ENCODE data around the gene CBLN3. TPM values are rescaled to one million over a fixed set of nuclear protein-coding genes. Genes with fewer than 3 reads are reported as not detected.
A peak's percentile ranks its signal among the peaks of the same experiment; 100 is the strongest.

CBLN3 gene
- total RNA-seq, 4 donors from 2014 or later: 1.7 to 3.4 (median 2.3) TPM

DNA sequence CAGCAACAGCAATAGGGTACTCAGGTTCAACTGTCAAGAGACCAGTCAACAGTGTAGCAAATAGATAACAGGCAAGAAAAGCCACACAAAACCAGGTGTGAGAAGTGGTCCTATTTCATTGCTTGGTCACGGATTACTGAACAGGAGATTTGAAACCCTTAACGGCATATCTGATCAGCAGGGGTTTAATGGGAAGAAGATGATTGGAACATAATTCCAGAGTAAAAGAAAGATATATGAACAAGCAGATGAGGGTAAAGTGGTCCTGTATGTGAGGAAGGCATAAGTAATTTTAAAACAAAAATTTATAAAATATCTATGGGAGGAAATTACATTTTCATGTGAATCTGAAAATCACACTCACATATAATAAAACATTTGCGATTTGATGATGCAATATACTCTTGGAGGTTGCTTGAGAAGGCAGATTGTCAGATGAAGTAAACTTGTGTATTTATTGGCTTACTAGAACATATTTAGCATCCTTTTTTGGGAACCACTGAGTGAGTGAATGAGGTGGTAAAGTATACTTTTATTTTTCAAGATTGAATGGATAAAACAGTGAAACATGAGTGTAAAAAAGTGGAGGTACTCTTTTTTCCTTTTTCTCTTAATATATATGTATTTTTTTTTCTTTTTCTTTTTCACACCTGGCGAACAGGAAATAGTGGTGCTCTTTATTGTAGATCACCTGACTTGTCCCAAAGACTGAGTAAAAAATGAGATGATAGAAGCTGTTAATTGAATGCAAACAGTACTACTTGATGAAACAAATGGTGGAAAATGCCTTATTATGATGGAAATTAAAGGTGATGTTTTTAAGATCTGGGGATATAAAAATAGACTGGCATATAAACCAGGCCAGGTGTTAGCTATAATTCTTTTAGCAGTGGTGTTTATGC, 34.7 kb upstream of the CBLN3 start:
- no peaks in the 10 kb centered on the region for H3K36me3 ChIP-seq
- H3K4me3 ChIP-seq (replicated peaks in 1 of 3): no peak overlapping the region
- H3K27me3 ChIP-seq: no peaks in the 10 kb centered on the region
- H3K9me3 ChIP-seq: no peaks in the 10 kb centered on the region
- 63 to 64% methylated on average over 4 of the region's 4 CpGs for WGBS, 2 donors
- intact Hi-C loops (cut with DNase I): no loop called here
- peaks cover 3 to 8% of the 10 kb centered on the region in 2 donors for H3K4me1 ChIP-seq
- DNase-seq: no peak
- TF ChIP-seq POLR2A (IDR thresholded peaks at IDR 0.05): no peak
- TF ChIP-seq, protein P1, sequence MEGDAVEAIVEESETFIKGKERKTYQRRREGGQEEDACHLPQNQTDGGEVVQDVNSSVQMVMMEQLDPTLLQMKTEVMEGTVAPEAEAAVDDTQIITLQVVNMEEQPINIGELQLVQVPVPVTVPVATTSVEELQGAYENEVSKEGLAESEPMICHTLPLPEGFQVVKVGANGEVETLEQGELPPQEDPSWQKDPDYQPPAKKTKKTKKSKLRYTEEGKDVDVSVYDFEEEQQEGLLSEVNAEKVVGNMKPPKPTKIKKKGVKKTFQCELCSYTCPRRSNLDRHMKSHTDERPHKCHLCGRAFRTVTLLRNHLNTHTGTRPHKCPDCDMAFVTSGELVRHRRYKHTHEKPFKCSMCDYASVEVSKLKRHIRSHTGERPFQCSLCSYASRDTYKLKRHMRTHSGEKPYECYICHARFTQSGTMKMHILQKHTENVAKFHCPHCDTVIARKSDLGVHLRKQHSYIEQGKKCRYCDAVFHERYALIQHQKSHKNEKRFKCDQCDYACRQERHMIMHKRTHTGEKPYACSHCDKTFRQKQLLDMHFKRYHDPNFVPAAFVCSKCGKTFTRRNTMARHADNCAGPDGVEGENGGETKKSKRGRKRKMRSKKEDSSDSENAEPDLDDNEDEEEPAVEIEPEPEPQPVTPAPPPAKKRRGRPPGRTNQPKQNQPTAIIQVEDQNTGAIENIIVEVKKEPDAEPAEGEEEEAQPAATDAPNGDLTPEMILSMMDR (IDR thresholded peaks at IDR 0.05): no peak
- H3K27ac ChIP-seq: no peak overlapping the region

DNA sequence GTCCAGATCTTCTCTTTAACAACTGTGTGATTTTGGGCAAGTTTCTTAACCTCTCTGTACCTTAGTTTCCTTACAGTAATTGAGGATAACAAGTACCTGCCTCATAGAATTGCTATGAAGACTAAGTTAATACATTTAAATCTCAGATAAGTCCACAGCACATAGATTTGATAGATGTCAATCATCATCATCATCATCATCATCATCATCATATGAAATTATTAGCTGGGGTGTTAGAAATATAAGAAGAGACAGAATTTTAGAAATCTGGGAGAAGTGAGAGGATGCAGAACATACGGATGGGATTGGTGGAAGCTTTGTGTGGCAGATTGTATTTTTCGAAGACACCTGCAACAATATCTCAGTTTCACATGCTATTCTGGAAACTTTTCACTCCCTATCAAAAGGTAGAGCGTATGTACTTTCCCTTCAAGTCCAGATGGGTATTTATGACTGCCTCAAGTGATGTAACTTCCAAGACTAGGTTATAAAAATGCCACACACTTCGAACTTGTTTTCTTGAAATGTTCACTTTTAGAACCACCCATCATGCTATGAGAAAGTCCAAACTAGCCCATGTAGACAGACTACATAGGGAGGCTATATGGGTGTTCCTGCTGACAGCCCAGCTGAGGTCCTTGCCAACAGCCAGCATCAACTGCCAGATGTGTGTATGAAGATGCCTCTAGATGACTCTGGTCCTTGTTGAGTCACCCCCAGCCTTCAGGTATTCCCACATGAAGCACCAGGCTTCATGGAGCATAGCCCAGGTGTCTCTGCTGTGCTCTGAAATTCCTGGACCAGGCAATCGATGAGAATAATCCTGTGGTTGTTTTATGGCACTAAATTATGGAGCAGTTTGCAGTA, 33.8 kb upstream of the CBLN3 start:
- H3K27ac ChIP-seq: no peak overlapping the region
- H3K4me3 ChIP-seq (replicated peaks in 1 of 3): no peak overlapping the region
- intact Hi-C loops (cut with DNase I): no loop called here
- H3K36me3 ChIP-seq: no peaks in the 10 kb centered on the region
- no peak for DNase-seq
- WGBS, 2 donors: 55 to 62% methylated on average over 5 of the region's 5 CpGs
- H3K9me3 ChIP-seq: no peaks in the 10 kb centered on the region
- TF ChIP-seq POLR2A (IDR thresholded peaks at IDR 0.05): no peak
- TF ChIP-seq, protein P1 (IDR thresholded peaks at IDR 0.05): no peak
- H3K4me1 ChIP-seq: peaks cover 7 to 15% of the 10 kb centered on the region in 2 donors
- H3K27me3 ChIP-seq: no peaks in the 10 kb centered on the region

GRCh38 chr14:24461336-24461735, 31.9 kb upstream of the CBLN3 start:
- no peak for DNase-seq
- peaks cover 7 to 20% of the 10 kb centered on the region in 2 donors for H3K4me1 ChIP-seq
- H3K27ac ChIP-seq: no peak overlapping the region
- TF ChIP-seq POLR2A (IDR thresholded peaks at IDR 0.05): no peak
- TF ChIP-seq, protein P1 (IDR thresholded peaks at IDR 0.05): no peak
- H3K36me3 ChIP-seq: no peaks in the 10 kb centered on the region
- H3K4me3 ChIP-seq (replicated peaks in 1 of 3): no peak overlapping the region
- H3K9me3 ChIP-seq: no peaks in the 10 kb centered on the region
- no peaks in the 10 kb centered on the region for H3K27me3 ChIP-seq
- intact Hi-C loops (cut with DNase I): no loop called here

GRCh38 chr14:24459331-24459730, 29.9 kb upstream of the CBLN3 start:
- DNase-seq: peak; percentile 58 to 60
- Histone ChIP-seq H3K27ac (no peak overlapping the region), H3K4me3 (replicated peaks in 1 of 3) (no peak overlapping the region), H3K4me1 (peaks cover 7 to 20% of the 10 kb centered on the region in 2 donors), H3K27me3 (no peaks in the 10 kb centered on the region), H3K36me3 (no peaks in the 10 kb centered on the region), H3K9me3 (no peaks in the 10 kb centered on the region)
- intact Hi-C loops (cut with DNase I): no loop called here
- no peak for TF ChIP-seq POLR2A (IDR thresholded peaks at IDR 0.05)
- TF ChIP-seq, protein P1 (IDR thresholded peaks at IDR 0.05): no peak
- 41 to 60% methylated on average over 3 of the region's 3 CpGs for WGBS, 2 donors
